ENCODE results near the gene WDR46. TPM values are rescaled to one million over a fixed set of nuclear protein-coding genes. Genes with fewer than 3 reads are reported as not detected.

Gene WDR46
- total and polyA plus RNA-seq, 10 of the 15 experiments (the other 5 are each of a cell fraction or from before 2014, with no cell fraction given), result 10.1 to 147 (median 86.0) TPM

DNA sequence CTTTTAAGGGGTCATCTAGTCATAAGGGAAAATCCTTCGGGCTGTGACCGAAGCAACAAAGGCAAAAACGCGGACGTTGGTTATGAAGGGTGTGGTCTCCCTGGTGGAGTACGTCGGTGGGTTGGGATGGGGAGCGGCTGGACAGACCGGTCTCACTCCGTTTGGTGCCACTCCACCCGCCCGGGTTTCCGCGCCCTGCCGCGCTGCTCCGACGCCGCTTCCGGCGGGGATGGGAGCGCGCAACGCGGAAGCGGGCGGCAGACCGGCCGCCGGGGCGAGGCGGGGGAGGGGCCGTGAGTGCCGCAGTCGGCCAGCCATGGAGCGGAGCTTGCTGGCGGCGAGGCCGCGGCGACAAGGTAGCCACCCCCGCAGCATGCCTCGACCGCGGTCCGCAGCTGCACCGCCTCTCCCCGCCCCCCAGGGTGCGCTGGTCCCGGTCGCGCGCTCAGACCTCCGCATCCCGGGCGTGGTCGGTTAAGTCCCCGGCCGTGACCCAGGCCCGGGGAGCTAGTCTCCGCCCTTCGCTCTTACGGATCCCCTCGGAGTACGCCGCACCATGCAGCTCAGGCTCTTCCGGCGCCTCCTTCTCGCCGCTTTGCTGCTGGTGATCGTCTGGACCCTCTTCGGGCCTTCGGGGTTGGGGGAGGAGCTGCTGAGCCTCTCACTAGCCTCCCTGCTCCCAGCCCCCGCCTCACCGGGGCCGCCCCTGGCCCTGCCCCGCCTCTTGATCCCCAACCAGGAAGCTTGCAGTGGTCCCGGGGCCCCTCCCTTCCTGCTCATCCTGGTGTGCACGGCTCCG, 12.0 kb downstream of the WDR46 start, which contains the start of gene B3GALT4 (continued):
- TF ChIP-seq, protein P1, sequence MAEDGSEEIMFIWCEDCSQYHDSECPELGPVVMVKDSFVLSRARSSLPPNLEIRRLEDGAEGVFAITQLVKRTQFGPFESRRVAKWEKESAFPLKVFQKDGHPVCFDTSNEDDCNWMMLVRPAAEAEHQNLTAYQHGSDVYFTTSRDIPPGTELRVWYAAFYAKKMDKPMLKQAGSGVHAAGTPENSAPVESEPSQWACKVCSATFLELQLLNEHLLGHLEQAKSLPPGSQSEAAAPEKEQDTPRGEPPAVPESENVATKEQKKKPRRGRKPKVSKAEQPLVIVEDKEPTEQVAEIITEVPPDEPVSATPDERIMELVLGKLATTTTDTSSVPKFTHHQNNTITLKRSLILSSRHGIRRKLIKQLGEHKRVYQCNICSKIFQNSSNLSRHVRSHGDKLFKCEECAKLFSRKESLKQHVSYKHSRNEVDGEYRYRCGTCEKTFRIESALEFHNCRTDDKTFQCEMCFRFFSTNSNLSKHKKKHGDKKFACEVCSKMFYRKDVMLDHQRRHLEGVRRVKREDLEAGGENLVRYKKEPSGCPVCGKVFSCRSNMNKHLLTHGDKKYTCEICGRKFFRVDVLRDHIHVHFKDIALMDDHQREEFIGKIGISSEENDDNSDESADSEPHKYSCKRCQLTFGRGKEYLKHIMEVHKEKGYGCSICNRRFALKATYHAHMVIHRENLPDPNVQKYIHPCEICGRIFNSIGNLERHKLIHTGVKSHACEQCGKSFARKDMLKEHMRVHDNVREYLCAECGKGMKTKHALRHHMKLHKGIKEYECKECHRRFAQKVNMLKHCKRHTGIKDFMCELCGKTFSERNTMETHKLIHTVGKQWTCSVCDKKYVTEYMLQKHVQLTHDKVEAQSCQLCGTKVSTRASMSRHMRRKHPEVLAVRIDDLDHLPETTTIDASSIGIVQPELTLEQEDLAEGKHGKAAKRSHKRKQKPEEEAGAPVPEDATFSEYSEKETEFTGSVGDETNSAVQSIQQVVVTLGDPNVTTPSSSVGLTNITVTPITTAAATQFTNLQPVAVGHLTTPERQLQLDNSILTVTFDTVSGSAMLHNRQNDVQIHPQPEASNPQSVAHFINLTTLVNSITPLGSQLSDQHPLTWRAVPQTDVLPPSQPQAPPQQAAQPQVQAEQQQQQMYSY (CRISPR knock-in tag; IDR thresholded peaks at IDR 0.05), result peak; percentile 73
- TF ChIP-seq, protein P2, sequence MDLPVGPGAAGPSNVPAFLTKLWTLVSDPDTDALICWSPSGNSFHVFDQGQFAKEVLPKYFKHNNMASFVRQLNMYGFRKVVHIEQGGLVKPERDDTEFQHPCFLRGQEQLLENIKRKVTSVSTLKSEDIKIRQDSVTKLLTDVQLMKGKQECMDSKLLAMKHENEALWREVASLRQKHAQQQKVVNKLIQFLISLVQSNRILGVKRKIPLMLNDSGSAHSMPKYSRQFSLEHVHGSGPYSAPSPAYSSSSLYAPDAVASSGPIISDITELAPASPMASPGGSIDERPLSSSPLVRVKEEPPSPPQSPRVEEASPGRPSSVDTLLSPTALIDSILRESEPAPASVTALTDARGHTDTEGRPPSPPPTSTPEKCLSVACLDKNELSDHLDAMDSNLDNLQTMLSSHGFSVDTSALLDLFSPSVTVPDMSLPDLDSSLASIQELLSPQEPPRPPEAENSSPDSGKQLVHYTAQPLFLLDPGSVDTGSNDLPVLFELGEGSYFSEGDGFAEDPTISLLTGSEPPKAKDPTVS (IDR thresholded peaks at IDR 0.05; ENCODE audit: low read depth, low read length), result no peak
- peak; percentile 73 for TF ChIP-seq YY1 (IDR thresholded peaks at IDR 0.05; ENCODE audit: low read depth, low read length)
- TF ChIP-seq PAX5 (IDR thresholded peaks at IDR 0.05; ENCODE audit: borderline replicate concordance, low read depth, low read length), result peak; percentile 89; the same call in 1 of the 2 replicates
- TF ChIP-seq POLR2AphosphoS2 (IDR thresholded peaks at IDR 0.05; ENCODE audit: low read depth, low read length), result peak; percentile 91
- TF ChIP-seq, protein P3, sequence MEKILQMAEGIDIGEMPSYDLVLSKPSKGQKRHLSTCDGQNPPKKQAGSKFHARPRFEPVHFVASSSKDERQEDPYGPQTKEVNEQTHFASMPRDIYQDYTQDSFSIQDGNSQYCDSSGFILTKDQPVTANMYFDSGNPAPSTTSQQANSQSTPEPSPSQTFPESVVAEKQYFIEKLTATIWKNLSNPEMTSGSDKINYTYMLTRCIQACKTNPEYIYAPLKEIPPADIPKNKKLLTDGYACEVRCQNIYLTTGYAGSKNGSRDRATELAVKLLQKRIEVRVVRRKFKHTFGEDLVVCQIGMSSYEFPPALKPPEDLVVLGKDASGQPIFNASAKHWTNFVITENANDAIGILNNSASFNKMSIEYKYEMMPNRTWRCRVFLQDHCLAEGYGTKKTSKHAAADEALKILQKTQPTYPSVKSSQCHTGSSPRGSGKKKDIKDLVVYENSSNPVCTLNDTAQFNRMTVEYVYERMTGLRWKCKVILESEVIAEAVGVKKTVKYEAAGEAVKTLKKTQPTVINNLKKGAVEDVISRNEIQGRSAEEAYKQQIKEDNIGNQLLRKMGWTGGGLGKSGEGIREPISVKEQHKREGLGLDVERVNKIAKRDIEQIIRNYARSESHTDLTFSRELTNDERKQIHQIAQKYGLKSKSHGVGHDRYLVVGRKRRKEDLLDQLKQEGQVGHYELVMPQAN (conservative IDR thresholded peaks at IDR 0.05), result peak; percentile 80
- TF ChIP-seq EP300 (IDR thresholded peaks at IDR 0.05; ENCODE audit: borderline replicate concordance in 1 of 2, control insufficient read depth in 1 of 2, low read depth in 2 of 2, low read length in 2 of 2), result 0 out of 4 replicates have a peak, but pooled peaks of 1 of the 2 experiments have one; percentile 9
- peak; percentile 91 for TF ChIP-seq DPF2 (IDR thresholded peaks at IDR 0.05)
- peak; percentile 72; the same call in 1 of the 2 replicates for TF ChIP-seq SMARCA5 (IDR thresholded peaks at IDR 0.05)

Measured in GM12878 (cell line).